Psoas muscle (tissue), 8 donors: ENCODE measurements around the gene RNASEH2A. TPM values are rescaled to one million over a fixed set of nuclear protein-coding genes. Genes with fewer than 3 reads are reported as not detected.

Experiments used
- ATAC-seq, 4 donors: fragments of 200-7000 bp; cut with Tn5 transposase; one replicate each; pipeline ENCODE4 v1.9.1; 2020; ENCODE audit warnings: moderate library complexity in 3 of 4, mild to moderate bottlenecking in 2 of 4
- DNase-seq, 2 donors: peaks; one replicate each; pipeline ENCODE4 v3.0.0-alpha.2; 2020
- H3K27ac ChIP-seq: fragments of 200-600 bp; one replicate; pipeline ENCODE4 v1.8.0; 2022
- H3K27me3 ChIP-seq, 3 donors: fragments of 200-600 bp in 1 of 3; one replicate each; pipeline versions ENCODE4 v1.6.1 to v1.8.0; 2013 to 2022; ENCODE audit warnings: low read length in 2 of 3, mild to moderate bottlenecking in 2 of 3, moderate library complexity in 1 of 3; ENCODE audit not compliant: insufficient read depth in 3 of 3
- H3K36me3 ChIP-seq, 2 donors: fragments of 200-600 bp in 1 of 2; one replicate each; pipeline versions ENCODE4 v1.6.1 to v1.8.0; 2013 to 2022; ENCODE audit warnings: low read depth in 1 of 2, mild to moderate bottlenecking in 1 of 2, moderate library complexity in 1 of 2; ENCODE audit not compliant: insufficient read depth in 1 of 2
- H3K4me1 ChIP-seq: fragments of 200-600 bp; one replicate; pipeline ENCODE4 v1.8.0; 2022
- H3K4me3 ChIP-seq: fragments of 200-600 bp; one replicate; pipeline ENCODE4 v1.8.0; 2022; ENCODE audit warnings: mild to moderate bottlenecking
- H3K9me3 ChIP-seq: fragments of 200-600 bp; one replicate; pipeline ENCODE4 v1.8.0; 2022
- WGBS, 3 donors: extraction: QIAGEN DNeasy Blood & Tissue Kit; methylation state at CpG; one replicate each; pipeline versions ENCODE4 v1.1.6 to v1.1.7; 2013; 5-methylcytosine and 5-hydroxymethylcytosine counted together
- intact Hi-C, 2 donors: fragments of 100-400 bp; cut with DNase I; formaldehyde crosslinking; loops; one replicate each; pipeline versions ENCODE4 v1.11.0 to v1.14.2; 2022
- polyA plus RNA-seq, 3 donors: library from polyadenylated mRNA; stranded (reverse); fragments of 200-250 nt; gene quantifications; one replicate each; pipeline ENCODE4 v1.2.3, GENCODE V29; 2013
- total RNA-seq, 4 donors: library from RNA; stranded (reverse); fragmentation: NEBNext Ultra II Directional in 2 of 4; extraction: Animal tissue kit (Norgen Biotek cat#: 25700) in 2 of 4; gene quantifications; one replicate each; pipeline versions ENCODE4 v1.2.1 to v1.2.4, GENCODE V29; 2021 to 2023
- TF ChIP-seq, protein P1 (sequence below): fragments of 200-600 bp; IDR thresholded peaks from one replicate; pipeline ENCODE4 v1.8.0; 2022; ENCODE audit warnings: antibody characterized with exemption
- donor health status: healthy with polysubstance abuse.
- donor health status: DM: no; HTN: no; CAD: no; lungs with moderate emphysema.
- donor health status: Bipolar disorder and iron deficiency.
- donor health status: healthy.
- donor health status: DM: yes; HTN: yes; CAD: no.
- donor health status: DM: no; HTN: no; CAD: no.
- donor health status: DM: no; HTN: no; CAD: no.
- donor health status: DM: yes; HTN: yes; CAD: no.

Gene RNASEH2A
- total and polyA plus RNA-seq, 7 donors, result 2.4 to 9.0 (median 3.6) TPM

DNA sequence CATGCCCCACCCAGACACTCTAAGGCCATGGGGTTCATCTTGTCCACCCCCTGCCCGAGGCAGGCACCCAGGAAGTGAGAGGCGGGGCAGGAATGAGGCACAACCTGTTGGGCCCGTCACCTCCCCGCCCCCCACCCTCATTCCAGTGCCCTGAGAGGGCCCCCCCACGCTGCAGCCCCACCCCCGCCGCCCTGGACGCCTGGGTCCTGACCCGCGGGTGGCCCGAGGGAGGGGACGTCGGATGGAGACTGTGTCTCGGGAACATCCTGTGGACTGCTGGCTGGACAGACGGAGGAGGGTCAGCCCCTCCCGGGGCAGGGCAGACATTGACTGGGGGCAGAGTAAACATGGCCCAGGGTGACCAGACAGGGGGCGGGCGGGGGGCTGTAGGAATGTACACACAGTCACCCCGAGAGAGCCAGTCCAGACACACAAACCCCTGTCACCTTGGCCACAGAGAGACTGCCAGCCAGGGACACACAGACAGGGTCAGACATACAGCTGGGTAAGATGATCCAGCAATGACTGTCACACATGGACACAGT lies 22.5 kb upstream of the RNASEH2A start:
- TF ChIP-seq, protein P1, sequence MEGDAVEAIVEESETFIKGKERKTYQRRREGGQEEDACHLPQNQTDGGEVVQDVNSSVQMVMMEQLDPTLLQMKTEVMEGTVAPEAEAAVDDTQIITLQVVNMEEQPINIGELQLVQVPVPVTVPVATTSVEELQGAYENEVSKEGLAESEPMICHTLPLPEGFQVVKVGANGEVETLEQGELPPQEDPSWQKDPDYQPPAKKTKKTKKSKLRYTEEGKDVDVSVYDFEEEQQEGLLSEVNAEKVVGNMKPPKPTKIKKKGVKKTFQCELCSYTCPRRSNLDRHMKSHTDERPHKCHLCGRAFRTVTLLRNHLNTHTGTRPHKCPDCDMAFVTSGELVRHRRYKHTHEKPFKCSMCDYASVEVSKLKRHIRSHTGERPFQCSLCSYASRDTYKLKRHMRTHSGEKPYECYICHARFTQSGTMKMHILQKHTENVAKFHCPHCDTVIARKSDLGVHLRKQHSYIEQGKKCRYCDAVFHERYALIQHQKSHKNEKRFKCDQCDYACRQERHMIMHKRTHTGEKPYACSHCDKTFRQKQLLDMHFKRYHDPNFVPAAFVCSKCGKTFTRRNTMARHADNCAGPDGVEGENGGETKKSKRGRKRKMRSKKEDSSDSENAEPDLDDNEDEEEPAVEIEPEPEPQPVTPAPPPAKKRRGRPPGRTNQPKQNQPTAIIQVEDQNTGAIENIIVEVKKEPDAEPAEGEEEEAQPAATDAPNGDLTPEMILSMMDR, result no peak
- intact Hi-C loops, result no loop called here
- Histone ChIP-seq H3K27me3 (no peaks in the 10 kb centered on the region), H3K36me3 (no peaks in the 10 kb centered on the region), H3K4me1 (peaks cover 37% of the 10 kb centered on the region), H3K4me3 (peak overlapping the region; percentile 7), H3K9me3 (no peaks in the 10 kb centered on the region), H3K27ac (peak overlapping the region; percentile 82)
- ATAC-seq (no peak), DNase-seq (peak; percentile 59 to 77)
- 24 to 35% (median 26%) methylated on average over 12 to 19 of the region's 19 CpGs for WGBS, 3 donors

DNA sequence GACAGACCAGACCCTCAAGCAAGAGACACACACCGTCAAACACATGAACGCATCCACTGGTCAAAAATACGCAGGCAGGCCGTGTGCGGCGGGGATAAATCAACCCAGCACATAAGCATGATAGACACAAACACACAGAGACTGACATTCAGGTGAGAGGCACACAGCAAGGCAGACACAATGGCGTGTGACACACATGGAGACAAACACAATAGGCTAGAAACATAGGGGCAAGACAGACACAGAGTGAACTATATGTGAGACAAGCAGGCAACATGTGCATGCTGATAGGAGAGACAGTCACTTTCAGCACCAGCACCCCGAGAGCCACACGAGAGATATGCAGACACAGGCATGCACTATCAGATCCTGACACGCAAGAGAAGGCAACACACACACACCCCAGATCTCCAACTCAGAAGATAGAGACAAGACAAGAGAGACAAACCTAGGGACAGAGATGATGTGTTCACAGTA lies 22.0 kb upstream of the RNASEH2A start:
- Histone ChIP-seq H3K27me3 (no peaks in the 10 kb centered on the region), H3K9me3 (no peaks in the 10 kb centered on the region), H3K27ac (peak overlapping the region; percentile 82), H3K4me3 (no peak overlapping the region), H3K36me3 (no peaks in the 10 kb centered on the region), H3K4me1 (peaks cover 36% of the 10 kb centered on the region)
- ATAC-seq (no peak), DNase-seq (no peak)
- 64 to 67% (median 66%) methylated on average over 10 of the region's 10 CpGs for WGBS, 3 donors
- TF ChIP-seq, protein P1, result no peak
- intact Hi-C loops, result no loop called here

- H3K4me3 ChIP-seq, result no peak overlapping the region
- H3K4me1 ChIP-seq, result peaks cover 35% of the 10 kb centered on the region
- DNase-seq (no peak), ATAC-seq (no peak)
- peak overlapping the region; percentile 82 for H3K27ac ChIP-seq
- 57 to 75% (median 63%) methylated on average over 5 of the region's 5 CpGs for WGBS, 3 donors
- TF ChIP-seq, protein P1, result no peak
- no peaks in the 10 kb centered on the region for H3K27me3 ChIP-seq
- intact Hi-C loops, result no loop called here
- H3K36me3 ChIP-seq, result no peaks in the 10 kb centered on the region
- no peaks in the 10 kb centered on the region for H3K9me3 ChIP-seq
These were observed 21.4 kb upstream of the RNASEH2A start for GRCh38 chr19:12784871-12785430.

- no peak overlapping the region for H3K4me3 ChIP-seq
- intact Hi-C loops, result no loop called here
- H3K36me3 ChIP-seq, result no peaks in the 10 kb centered on the region
- no peaks in the 10 kb centered on the region for H3K9me3 ChIP-seq
- peaks cover 35% of the 10 kb centered on the region for H3K4me1 ChIP-seq
- 67 to 93% (median 71%) methylated on average over 4 of the region's 4 CpGs for WGBS, 3 donors
- H3K27ac ChIP-seq, result peak overlapping the region; percentile 99
- no peak for DNase-seq
- no peak for ATAC-seq
- H3K27me3 ChIP-seq, result no peaks in the 10 kb centered on the region
- TF ChIP-seq, protein P1, result no peak
These were observed 20.9 kb upstream of the RNASEH2A start for GRCh38 chr19:12785431-12786031.
